GM19372 (cell line): Measurements from ENCODE around the gene ZNF692.

Experiments used
- ATAC-seq: cut with Tn5 transposase; IDR thresholded peaks from one replicate; pipeline ENCODE4 v1.9.1; 2021; ENCODE audit warnings: mild to moderate bottlenecking, low read depth, moderate library complexity; ENCODE audit not compliant: unreplicated experiment

Gene ZNF692

GRCh38 chr1:248850536-248851251 lies 8.2 kb downstream of the ZNF692 start:
- no peak for ATAC-seq

- no peak for ATAC-seq
These were observed 8.8 kb downstream of the ZNF692 start for GRCh38 chr1:248850124-248850523.

GRCh38 chr1:248849637-248850036 lies 9.2 kb downstream of the ZNF692 start:
- no peak for ATAC-seq

GRCh38 chr1:248849152-248849551 lies 9.7 kb downstream of the ZNF692 start:
- no peak for ATAC-seq

GRCh38 chr1:248848602-248849001 lies 10.3 kb downstream of the ZNF692 start:
- no peak for ATAC-seq

- ATAC-seq: no peak
These were observed 10.8 kb downstream of the ZNF692 start for GRCh38 chr1:248847956-248848561.

GRCh38 chr1:248847181-248847955 lies 11.5 kb downstream of the ZNF692 start:
- ATAC-seq: no peak

- ATAC-seq: no peak
These were observed 14.4 kb downstream of the ZNF692 start for GRCh38 chr1:248844526-248844925.

- no peak for ATAC-seq
These were observed 15.2 kb downstream of the ZNF692 start for GRCh38 chr1:248843687-248844086.

GRCh38 chr1:248842781-248843331 lies 16.0 kb downstream of the ZNF692 start:
- no peak for ATAC-seq

- no peak for ATAC-seq
These were observed 17.0 kb downstream of the ZNF692 start for GRCh38 chr1:248841702-248842395.

- no peak for ATAC-seq
These were observed 17.9 kb downstream of the ZNF692 start for GRCh38 chr1:248840946-248841345.

- no peak for ATAC-seq
These were observed 19.7 kb downstream of the ZNF692 start for GRCh38 chr1:248839168-248839555.

- peak; percentile 51 for ATAC-seq
These were observed 20.3 kb downstream of the ZNF692 start for GRCh38 chr1:248838357-248839167.

- ATAC-seq: peak; percentile 74
These were observed 21.0 kb downstream of the ZNF692 start, which contains the start of gene ZNF672 for GRCh38 chr1:248837781-248838356. Gene ZNF672 (plus strand): TSS chr1:248838224. CDS start chr1:248847275, 9,051 bp downstream.

- ATAC-seq: no peak
These were observed 21.7 kb downstream of the ZNF692 start for GRCh38 chr1:248837045-248837780.

- ATAC-seq: no peak
These were observed 24.4 kb downstream of the ZNF692 start for GRCh38 chr1:248834343-248834940.

- ATAC-seq: no peak
These were observed 27.0 kb downstream of the ZNF692 start for GRCh38 chr1:248831842-248832241.
